ENCODE measurements around the gene IPCEF1. TPM values are rescaled to one million over a fixed set of nuclear protein-coding genes. Genes with fewer than 3 reads are reported as not detected.
A peak's percentile ranks its signal among the peaks of the same experiment; 100 is the strongest.

IPCEF1 gene
- total RNA-seq, 4 donors from 2014 or later: 0.37 to 8.7 (median 3.8) TPM

DNA sequence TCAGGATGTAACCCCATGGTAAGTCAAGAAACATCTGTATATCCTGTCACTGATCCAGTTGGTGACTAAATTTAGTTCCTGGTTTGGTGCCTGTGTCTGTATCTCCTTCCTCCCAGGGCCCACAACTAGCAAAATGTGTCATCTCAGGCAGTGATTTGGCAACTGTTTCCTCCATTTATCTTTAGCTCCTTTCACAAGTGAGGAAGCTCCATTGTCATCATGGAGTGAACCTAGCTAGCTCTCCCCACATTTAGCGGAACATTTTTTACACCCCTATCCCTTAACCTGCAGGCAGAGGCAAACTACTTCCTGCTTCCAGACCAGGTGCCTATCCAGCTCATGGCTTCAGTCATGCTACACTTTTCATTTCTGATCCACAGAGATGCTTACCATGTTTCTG is 99.5 kb downstream of the IPCEF1 start:
- no peaks in the 10 kb centered on the region for H3K27me3 ChIP-seq
- H3K27ac ChIP-seq: no peak overlapping the region
- DNase-seq: no peak
- peaks cover 0 to 11% of the 10 kb centered on the region in 2 donors for H3K9me3 ChIP-seq
- no peak for TF ChIP-seq POLR2A (IDR thresholded peaks at IDR 0.05)
- TF ChIP-seq EP300 (IDR thresholded peaks at IDR 0.05; ENCODE audit: low read depth): no peak
- TF ChIP-seq POLR2AphosphoS5 (IDR thresholded peaks at IDR 0.05): no peak
- TF ChIP-seq, protein P1, sequence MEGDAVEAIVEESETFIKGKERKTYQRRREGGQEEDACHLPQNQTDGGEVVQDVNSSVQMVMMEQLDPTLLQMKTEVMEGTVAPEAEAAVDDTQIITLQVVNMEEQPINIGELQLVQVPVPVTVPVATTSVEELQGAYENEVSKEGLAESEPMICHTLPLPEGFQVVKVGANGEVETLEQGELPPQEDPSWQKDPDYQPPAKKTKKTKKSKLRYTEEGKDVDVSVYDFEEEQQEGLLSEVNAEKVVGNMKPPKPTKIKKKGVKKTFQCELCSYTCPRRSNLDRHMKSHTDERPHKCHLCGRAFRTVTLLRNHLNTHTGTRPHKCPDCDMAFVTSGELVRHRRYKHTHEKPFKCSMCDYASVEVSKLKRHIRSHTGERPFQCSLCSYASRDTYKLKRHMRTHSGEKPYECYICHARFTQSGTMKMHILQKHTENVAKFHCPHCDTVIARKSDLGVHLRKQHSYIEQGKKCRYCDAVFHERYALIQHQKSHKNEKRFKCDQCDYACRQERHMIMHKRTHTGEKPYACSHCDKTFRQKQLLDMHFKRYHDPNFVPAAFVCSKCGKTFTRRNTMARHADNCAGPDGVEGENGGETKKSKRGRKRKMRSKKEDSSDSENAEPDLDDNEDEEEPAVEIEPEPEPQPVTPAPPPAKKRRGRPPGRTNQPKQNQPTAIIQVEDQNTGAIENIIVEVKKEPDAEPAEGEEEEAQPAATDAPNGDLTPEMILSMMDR (IDR thresholded peaks at IDR 0.05): no peak
- WGBS, 2 donors (ENCODE audit: low coverage in 1 of 2): 89 to 100% methylated on average over 1 of the region's 1 CpG
- in situ Hi-C loops (cut with MboI; ENCODE audit: low pct_ligation_motif_present in 1 of 4, low pct_unique_long_range_greater_than_20kb in 1 of 4, low sequenced_read_pairs in 3 of 4): no loop called here
- H3K4me1 ChIP-seq: no peaks in the 10 kb centered on the region
- H3K4me3 ChIP-seq: no peak overlapping the region
- intact Hi-C loops (cut with DNase I; ENCODE audit: low total_unique reads): no loop called here
- H3K36me3 ChIP-seq: no peaks in the 10 kb centered on the region

DNA sequence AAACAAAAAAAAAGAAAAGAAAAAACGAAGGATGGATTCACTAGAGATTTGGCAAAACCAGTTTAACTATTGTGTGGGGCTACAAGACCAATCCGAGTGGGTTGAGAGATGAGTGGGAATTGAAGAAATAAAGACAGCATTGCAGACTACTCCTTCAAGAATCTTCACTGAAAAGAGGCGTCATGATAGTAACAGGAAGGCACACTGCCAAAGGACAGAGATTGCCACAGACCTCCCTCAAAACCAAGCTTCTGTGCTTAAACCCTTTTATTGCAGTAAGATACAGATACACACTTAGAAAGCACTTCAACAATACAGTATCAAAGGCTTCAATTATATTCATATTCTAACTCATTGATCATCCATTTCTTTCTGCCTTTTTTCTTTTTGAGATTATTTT is 103.9 kb downstream of the IPCEF1 start:
- intact Hi-C loops (cut with DNase I; ENCODE audit: low total_unique reads): no loop called here
- no peaks in the 10 kb centered on the region for H3K27me3 ChIP-seq
- whole genome bisulfite sequencing, 2 donors (ENCODE audit: low coverage in 1 of 2): 74 to 76% methylated on average over 3 of the region's 3 CpGs
- H3K4me3 ChIP-seq: no peak overlapping the region
- H3K36me3 ChIP-seq: no peaks in the 10 kb centered on the region
- H3K27ac ChIP-seq: no peak overlapping the region
- DNase-seq: no peak
- H3K4me1 ChIP-seq: peaks cover 0 to 9% (median 0%) of the 10 kb centered on the region in 4 donors
- in situ Hi-C loops (cut with MboI; ENCODE audit: low pct_ligation_motif_present in 1 of 4, low pct_unique_long_range_greater_than_20kb in 1 of 4, low sequenced_read_pairs in 3 of 4): no loop called here
- peaks cover 0 to 11% of the 10 kb centered on the region in 2 donors for H3K9me3 ChIP-seq
- TF ChIP-seq POLR2A (IDR thresholded peaks at IDR 0.05) (no peak), POLR2AphosphoS5 (IDR thresholded peaks at IDR 0.05) (no peak), EP300 (IDR thresholded peaks at IDR 0.05; ENCODE audit: low read depth) (no peak)
- TF ChIP-seq, protein P1 (IDR thresholded peaks at IDR 0.05): no peak

DNA sequence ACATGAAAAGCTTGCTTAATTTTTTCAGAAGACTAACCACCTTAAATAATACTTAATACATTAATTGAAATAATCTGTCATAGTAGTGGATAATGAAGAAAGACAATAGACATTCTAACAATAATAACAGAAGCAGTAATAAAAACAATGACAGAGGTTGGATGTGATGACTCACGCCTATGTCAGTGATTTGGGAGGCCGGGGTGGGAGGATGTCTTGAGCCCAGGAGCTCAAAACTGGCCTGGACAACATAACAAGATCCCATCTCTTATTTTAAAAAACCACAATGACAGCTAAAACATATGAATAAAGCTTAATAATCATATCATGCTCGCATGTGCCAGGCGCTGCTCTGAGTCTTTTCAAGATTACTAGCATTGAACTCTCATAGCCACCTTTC is 105.5 kb downstream of the IPCEF1 start:
- Histone ChIP-seq H3K4me3 (no peak overlapping the region), H3K27me3 (no peaks in the 10 kb centered on the region), H3K27ac (no peak overlapping the region), H3K4me1 (peaks cover 0 to 9% (median 0%) of the 10 kb centered on the region in 4 donors), H3K9me3 (peaks cover 0 to 11% of the 10 kb centered on the region in 2 donors), H3K36me3 (no peaks in the 10 kb centered on the region)
- TF ChIP-seq POLR2AphosphoS5 (IDR thresholded peaks at IDR 0.05) (no peak), POLR2A (IDR thresholded peaks at IDR 0.05) (no peak), EP300 (IDR thresholded peaks at IDR 0.05; ENCODE audit: low read depth) (no peak)
- TF ChIP-seq, protein P1 (IDR thresholded peaks at IDR 0.05): no peak
- in situ Hi-C loops (cut with MboI; ENCODE audit: low pct_ligation_motif_present in 1 of 4, low pct_unique_long_range_greater_than_20kb in 1 of 4, low sequenced_read_pairs in 3 of 4) (no loop called here), intact Hi-C loops (cut with DNase I; ENCODE audit: low total_unique reads) (no loop called here)
- no peak for DNase-seq
- WGBS, 2 donors (ENCODE audit: low coverage in 1 of 2): 80 to 84% methylated on average over 4 of the region's 4 CpGs

DNA sequence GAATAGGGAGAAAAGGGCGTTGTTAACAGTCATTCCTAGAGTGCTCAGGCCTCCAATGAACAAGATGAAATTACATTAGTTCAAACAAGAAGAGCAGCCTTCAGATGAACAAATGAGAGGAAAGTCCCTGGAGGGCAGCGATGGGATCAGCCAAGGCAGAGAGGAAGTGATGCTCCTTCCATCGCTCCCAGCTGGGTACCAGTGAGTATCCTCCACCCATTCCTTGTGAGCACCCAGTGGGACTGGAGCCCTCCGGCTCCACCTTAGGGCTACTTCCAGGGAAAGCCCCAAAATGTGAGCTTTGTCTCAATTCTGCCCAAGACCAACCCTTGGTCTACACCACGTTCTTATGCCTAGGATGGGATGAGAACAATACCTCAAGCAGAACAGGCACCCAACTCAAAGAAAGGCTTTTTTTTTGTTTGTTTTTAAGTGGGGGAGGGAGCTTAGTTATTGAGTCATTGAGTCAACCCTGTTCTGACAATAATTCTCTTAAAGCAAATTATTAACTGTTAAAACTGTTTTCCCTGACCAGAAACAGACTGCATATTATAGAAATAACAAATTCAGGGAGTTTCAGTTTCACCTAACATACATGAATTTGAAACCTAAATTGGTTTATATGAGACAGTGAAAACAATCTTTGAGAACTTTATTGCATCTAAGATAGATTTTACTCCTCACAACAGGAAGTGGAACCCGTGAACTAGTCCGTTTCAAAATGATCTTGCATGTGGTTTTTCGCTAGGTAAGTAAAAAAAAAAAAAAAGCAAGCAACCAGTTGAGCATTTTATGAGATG is 106.9 kb downstream of the IPCEF1 start:
- no peak for DNase-seq
- in situ Hi-C loops (cut with MboI; ENCODE audit: low pct_ligation_motif_present in 1 of 4, low pct_unique_long_range_greater_than_20kb in 1 of 4, low sequenced_read_pairs in 3 of 4): no loop called here

More for the DNA sequence above, 106.9 kb downstream of the IPCEF1 start:
- Histone ChIP-seq H3K27me3 (no peaks in the 10 kb centered on the region), H3K4me1 (peaks cover 0 to 9% (median 0%) of the 10 kb centered on the region in 4 donors), H3K36me3 (no peaks in the 10 kb centered on the region), H3K4me3 (no peak overlapping the region), H3K27ac (peak overlapping the region in 3 of 4 donors; percentile 34 to 63 (median 35)), H3K9me3 (peaks cover 0 to under 1% of the 10 kb centered on the region in 2 donors)
- TF ChIP-seq, protein P1 (IDR thresholded peaks at IDR 0.05): no peak
- TF ChIP-seq POLR2A (IDR thresholded peaks at IDR 0.05): no peak
- no peak for TF ChIP-seq POLR2AphosphoS5 (IDR thresholded peaks at IDR 0.05)
- TF ChIP-seq EP300 (IDR thresholded peaks at IDR 0.05; ENCODE audit: low read depth): no peak
- 30 to 51% methylated on average over 4 to 8 of the region's 8 CpGs for WGBS, 2 donors (ENCODE audit: low coverage in 1 of 2)
- intact Hi-C loops (cut with DNase I; ENCODE audit: low total_unique reads): no loop called here

All from transverse colon (tissue), 4 donors.